Stomach (tissue), 9 donors: Measurements from ENCODE around the gene ITPRIP. TPM values are rescaled to one million over a fixed set of nuclear protein-coding genes. Genes with fewer than 3 reads are reported as not detected.

Source experiments
- DNase-seq, 2 donors: peaks; one replicate each; pipeline versions ENCODE4 v3.0.0 to v3.0.0-alpha.2; 2013 to 2019
- H3K27ac ChIP-seq, 5 donors: fragments of 200-600 bp in 4 of 5; sonication (generic) in 4 of 5; one replicate each; pipeline ENCODE4 v1.5.1; 2013 to 2019; ENCODE audit warnings: mild to moderate bottlenecking in 1 of 5, moderate library complexity in 1 of 5
- H3K27me3 ChIP-seq, 3 donors: fragments of 200-600 bp; sonication (generic); one replicate each; pipeline ENCODE4 v1.5.1; 2017 to 2019; ENCODE audit warnings: mixed run types in 1 of 3
- H3K36me3 ChIP-seq, 4 donors: fragments of 200-600 bp; sonication (generic); 1 replicate in 3 of 4; 2 replicates in 1 of 4; pipeline ENCODE4 v1.5.1; 2016 to 2019
- H3K4me1 ChIP-seq, 4 donors: fragments of 200-600 bp; sonication (generic); one replicate each; pipeline ENCODE4 v1.5.1; 2016 to 2019
- H3K4me3 ChIP-seq, 4 donors: fragments of 200-600 bp; sonication (generic) in 3 of 4; one replicate each; pipeline ENCODE4 v1.5.1; 2016 to 2019; ENCODE audit warnings: mild to moderate bottlenecking in 1 of 4
- H3K9me3 ChIP-seq, 4 donors: fragments of 200-600 bp; sonication (generic); one replicate each; pipeline ENCODE4 v1.5.1; 2016 to 2019
- CTCF ChIP-seq, 7 experiments: fragments of 450-650 bp in 4 of 7; fragments of 200-600 bp in 3 of 7; sonication (generic) in 3 of 7; IDR thresholded peaks; one replicate each; pipeline ENCODE4 v1.5.1; 2016 to 2019; ENCODE audit warnings: antibody characterized with exemption in 7 of 7, control low read depth in 2 of 7, mild to moderate bottlenecking in 1 of 7
- EP300 ChIP-seq: sonication (generic); formaldehyde crosslinking; IDR thresholded peaks from one replicate; pipeline ENCODE4 v1.6.1; 2017; ENCODE audit warnings: antibody characterized with exemption
- POLR2A ChIP-seq, 4 donors: fragments of 450-650 bp; IDR thresholded peaks; one replicate each; pipeline ENCODE4 v1.6.1; 2016; ENCODE audit warnings: antibody characterized with exemption in 4 of 4, control low read depth in 2 of 4, mild to moderate bottlenecking in 1 of 4, moderate library complexity in 1 of 4
- POLR2AphosphoS5 ChIP-seq, 3 donors: sonication (generic); formaldehyde crosslinking; IDR thresholded peaks; one replicate each; pipeline ENCODE4 v1.6.1; 2016; ENCODE audit warnings: antibody characterized with exemption in 3 of 3
- WGBS, 5 donors: extraction: QIAGEN DNeasy Blood & Tissue Kit in 3 of 5; methylation state at CpG; one replicate each; pipeline versions ENCODE4 v1.1.5 to v1.1.7; 2013 to 2018; 5-methylcytosine and 5-hydroxymethylcytosine counted together
- intact Hi-C: fragments of 100-400 bp; cut with DNase I; formaldehyde crosslinking; loops from one replicate; pipeline ENCODE4 v1.15.1; 2023; ENCODE audit warnings: low total_unique reads
- polyA plus RNA-seq, 3 donors: library from polyadenylated mRNA; stranded (reverse); fragments of 200-250 nt; gene quantifications; one replicate each; pipeline ENCODE4 v1.2.3, GENCODE V29; 2013
- total RNA-seq, 5 donors: library from RNA; depleted of rRNA; stranded (reverse); fragments of >200 nt; gene quantifications; one replicate each; pipeline versions ENCODE4 v1.1.0 to v1.2.3, GENCODE V29; 2014 to 2016
- donor health status: healthy with polysubstance abuse.
- donor health status: Bipolar disorder and iron deficiency.
- donor health status: healthy.

The ITPRIP gene
- total and polyA plus RNA-seq, 8 donors = 1.7 to 13.5 (median 6.9) TPM

- TF ChIP-seq POLR2A (IDR thresholded peaks at IDR 0.05) (no peak), EP300 (no peak), CTCF (IDR thresholded peaks at IDR 0.05) (no peak), POLR2AphosphoS5 (IDR thresholded peaks at IDR 0.05) (no peak)
- Histone ChIP-seq H3K27me3 (no peaks in the 10 kb centered on the region), H3K27ac (peak overlapping the region in 4 of 5 donors; percentile 75 to 84 (median 76)), H3K9me3 (no peaks in the 10 kb centered on the region), H3K4me3 (no peak overlapping the region), H3K36me3 (no peaks in the 10 kb centered on the region), H3K4me1 (peaks cover 81 to 100% (median 91%) of the 10 kb centered on the region in 4 donors)
- 74 to 90% (median 84%) methylated on average over 9 of the region's 9 CpGs for WGBS, 5 donors
- DNase-seq = no peak
- intact Hi-C loops = no loop called here
Measured at GRCh38 chr10:104324221-104324686, 14.0 kb downstream of the ITPRIP start.

GRCh38 chr10:104323760-104324201 is 14.5 kb downstream of the ITPRIP start:
- no peaks in the 10 kb centered on the region for H3K9me3 ChIP-seq
- 86 to 98% (median 92%) methylated on average over 4 of the region's 4 CpGs for WGBS, 5 donors
- no peaks in the 10 kb centered on the region for H3K36me3 ChIP-seq
- intact Hi-C loops = no loop called here
- peaks cover 81 to 100% (median 91%) of the 10 kb centered on the region in 4 donors for H3K4me1 ChIP-seq
- no peak for DNase-seq
- peak overlapping the region in 3 of 5 donors; percentile 76 to 84 (median 77) for H3K27ac ChIP-seq
- H3K27me3 ChIP-seq = no peaks in the 10 kb centered on the region
- H3K4me3 ChIP-seq = no peak overlapping the region
- TF ChIP-seq POLR2A (IDR thresholded peaks at IDR 0.05) (no peak), POLR2AphosphoS5 (IDR thresholded peaks at IDR 0.05) (no peak), EP300 (no peak), CTCF (IDR thresholded peaks at IDR 0.05) (no peak)

- Histone ChIP-seq H3K36me3 (no peaks in the 10 kb centered on the region), H3K4me3 (no peak overlapping the region), H3K27ac (peak overlapping the region in 3 of 5 donors; percentile 46 to 84 (median 76)), H3K27me3 (no peaks in the 10 kb centered on the region), H3K4me1 (peaks cover 81 to 100% (median 91%) of the 10 kb centered on the region in 4 donors), H3K9me3 (no peaks in the 10 kb centered on the region)
- WGBS, 5 donors = 86 to 94% (median 90%) methylated on average over 1 of the region's 1 CpG
- TF ChIP-seq POLR2A (IDR thresholded peaks at IDR 0.05) = no peak
- no peak for TF ChIP-seq CTCF (IDR thresholded peaks at IDR 0.05)
- no peak for TF ChIP-seq POLR2AphosphoS5 (IDR thresholded peaks at IDR 0.05)
- no peak for TF ChIP-seq EP300
- intact Hi-C loops = no loop called here
- DNase-seq = no peak
Measured at GRCh38 chr10:104323085-104323484, 15.2 kb downstream of the ITPRIP start.

- Histone ChIP-seq H3K4me1 (peaks cover 81 to 100% (median 91%) of the 10 kb centered on the region in 4 donors), H3K27me3 (no peaks in the 10 kb centered on the region), H3K9me3 (no peaks in the 10 kb centered on the region), H3K36me3 (no peaks in the 10 kb centered on the region), H3K4me3 (no peak overlapping the region), H3K27ac (peak overlapping the region in 4 of 5 donors; percentile 8 to 84 (median 61))
- DNase-seq = peak in 1 of 2 donors; percentile 58
- intact Hi-C loops = no loop called here
- TF ChIP-seq CTCF (IDR thresholded peaks at IDR 0.05) (no peak), POLR2AphosphoS5 (IDR thresholded peaks at IDR 0.05) (no peak), EP300 (no peak), POLR2A (IDR thresholded peaks at IDR 0.05) (no peak)
- WGBS, 5 donors = 21 to 47% (median 26%) methylated on average over 5 to 7 of the region's 7 CpGs
Measured at GRCh38 chr10:104322416-104322782, 15.9 kb downstream of the ITPRIP start.
